DMS53 treated with DMSO at 0.1 percent for 48 hours (cell line): ENCODE data around the gene TAAR2.
A peak's percentile ranks its signal among the peaks of the same experiment; 100 is the strongest.
"Not testable (repeated sequence)": the region's sequence is repeated elsewhere in the genome, so short reads cannot be mapped to it uniquely, and the experiment has no call there.

Experiments used
- DNase-seq: peaks from one replicate; lab custom pipeline; 2025; ENCODE audit not compliant: unreplicated experiment; lab: John Stamatoyannopoulos, UW

TAAR2 gene

DNA sequence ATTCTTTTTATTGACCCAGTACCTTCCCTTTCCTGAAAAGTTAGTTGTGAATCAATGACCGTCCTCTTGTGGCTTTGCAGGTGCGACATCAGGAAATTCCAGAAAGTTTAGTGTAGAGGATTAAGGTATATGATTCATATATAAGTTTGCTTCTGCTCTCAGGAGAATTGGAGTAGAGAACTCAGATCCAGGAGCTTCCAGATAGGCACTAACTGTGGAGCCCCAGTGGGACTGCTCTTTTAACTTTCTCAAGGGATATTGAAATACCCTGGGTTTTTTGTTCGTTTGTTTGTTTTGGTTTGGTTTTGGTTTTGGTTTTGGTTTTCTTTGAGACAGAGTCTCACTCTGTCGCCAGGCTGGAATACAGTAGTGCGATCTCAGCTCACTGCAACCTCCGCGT is 9.5 kb downstream of the TAAR2 start:
- DNase-seq, result no peak

DNA sequence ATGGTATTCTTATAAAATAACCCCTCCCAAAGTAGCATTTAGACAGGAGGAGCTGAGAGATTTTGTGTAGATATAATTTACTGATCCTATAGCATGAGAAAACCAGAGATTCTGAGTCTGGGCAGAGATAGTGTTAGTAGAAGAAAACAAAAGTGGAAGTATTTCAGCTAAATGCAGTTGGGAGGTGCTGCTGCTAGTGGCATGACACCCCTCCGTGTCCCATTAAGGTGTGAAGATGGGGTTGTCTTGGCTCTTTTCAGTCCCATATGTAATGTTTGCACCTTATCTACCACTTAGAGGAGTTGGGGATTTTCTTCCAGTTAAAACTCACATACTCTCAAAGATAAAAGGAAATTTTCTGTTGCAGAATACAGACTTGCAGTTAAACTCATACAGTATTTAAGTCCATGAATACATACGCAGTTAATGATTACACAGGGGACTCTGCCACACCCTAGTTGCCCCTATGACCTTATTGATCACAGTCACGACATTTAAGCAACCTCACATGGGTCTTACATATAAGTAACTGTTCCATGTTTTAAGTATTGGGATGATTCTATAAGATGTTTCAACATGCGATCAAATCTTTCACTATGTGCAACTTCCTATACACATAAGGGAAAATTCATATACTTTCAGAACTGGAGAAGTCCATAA is 11.5 kb downstream of the TAAR2 start:
- no peak for DNase-seq

DNA sequence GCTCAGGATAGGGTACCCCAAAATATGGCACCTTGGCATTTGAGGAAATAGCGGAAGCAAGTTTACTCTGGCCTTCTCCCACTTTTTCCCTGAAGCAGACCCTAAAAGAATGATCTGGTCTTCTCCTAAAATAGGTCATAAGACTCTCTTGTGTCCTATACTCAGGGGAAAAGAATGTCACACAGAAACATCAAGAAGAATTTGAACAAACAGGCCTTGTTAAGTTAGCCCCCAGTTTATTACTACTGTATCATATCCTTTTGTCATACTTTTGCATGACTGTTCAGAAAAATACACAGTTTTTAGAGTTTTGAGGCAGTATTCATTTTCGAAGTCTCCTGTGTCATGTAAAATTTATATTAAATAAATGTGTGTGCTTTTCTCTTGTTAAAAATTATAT is 12.5 kb downstream of the TAAR2 start:
- DNase-seq, result no peak

DNA sequence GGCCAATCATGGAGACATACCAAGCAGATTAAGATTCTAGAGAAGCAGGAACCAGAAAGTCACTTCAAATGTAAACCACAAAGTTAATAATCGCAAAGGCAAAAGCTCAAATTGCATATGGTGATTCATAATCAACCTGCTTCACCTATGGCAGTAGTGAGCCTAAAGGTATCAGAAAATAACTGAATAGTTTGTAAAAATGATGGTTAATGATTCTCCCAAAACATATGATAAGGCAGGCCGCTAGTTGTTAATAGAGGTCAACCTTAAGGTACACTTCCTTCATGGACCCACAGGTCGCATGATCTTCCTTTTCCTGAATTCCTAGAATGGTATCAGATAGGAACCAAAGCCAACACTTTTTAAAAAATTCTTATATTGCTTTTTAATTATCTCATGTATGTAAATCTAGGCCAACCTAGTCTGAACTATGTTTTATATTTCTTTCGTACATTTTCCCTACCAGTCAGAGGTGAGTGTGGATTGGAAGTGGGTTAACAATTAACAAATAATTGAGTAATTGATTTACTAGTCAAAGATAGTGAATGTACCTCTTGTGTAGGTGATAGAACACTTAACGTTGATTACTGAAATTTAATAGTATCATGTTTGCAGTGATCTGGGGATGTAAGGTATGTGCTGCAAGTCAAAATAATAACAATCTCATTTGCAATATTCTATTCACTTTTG is 16.4 kb downstream of the TAAR2 start:
- DNase-seq, result no peak

DNA sequence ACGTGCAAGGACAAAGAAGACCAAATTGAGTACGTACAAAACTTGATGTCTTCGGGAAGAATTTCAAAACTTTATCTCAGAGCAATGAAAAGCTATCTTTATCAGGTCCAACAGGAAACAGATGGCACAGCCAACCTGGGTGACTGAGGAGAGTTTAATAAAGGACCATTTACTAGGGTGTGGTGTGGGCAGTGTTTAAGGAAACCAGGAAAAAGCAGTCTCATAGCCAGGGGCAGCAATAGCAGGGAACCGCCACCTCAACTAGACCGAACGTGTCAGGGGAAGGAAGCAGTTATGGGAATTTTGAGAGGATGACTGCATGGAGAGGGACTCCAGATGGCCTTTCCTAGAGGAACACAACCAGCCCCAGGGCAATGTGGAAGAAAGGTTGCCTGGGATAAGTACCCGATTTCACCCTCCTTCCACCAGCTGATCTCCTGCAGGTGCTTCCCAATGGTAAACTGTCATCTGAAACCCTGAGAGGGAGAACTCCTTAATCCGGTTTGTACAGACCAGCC is 19.4 kb downstream of the TAAR2 start:
- DNase-seq, result no peak

DNA sequence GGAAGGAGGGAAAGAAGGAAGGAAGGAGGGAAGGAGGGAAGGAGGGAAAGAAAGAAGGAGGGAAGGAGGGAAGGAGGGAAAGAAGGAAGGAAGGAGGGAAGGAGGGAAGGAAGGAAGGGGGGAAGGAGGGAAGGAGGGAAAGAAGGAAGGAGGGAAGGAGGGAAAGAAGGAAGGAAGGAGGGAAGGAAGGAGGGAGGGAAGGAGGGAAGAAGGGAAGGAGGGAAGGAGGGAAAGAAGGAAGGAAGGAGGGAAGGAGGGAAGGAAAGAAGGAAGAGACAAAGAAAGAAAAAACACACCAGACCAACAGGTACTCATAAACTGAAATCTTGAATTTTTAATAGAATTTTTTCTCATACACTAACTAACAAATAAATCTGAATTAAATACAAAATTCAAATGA is 23.2 kb downstream of the TAAR2 start:
- not testable (repeated sequence) for DNase-seq

DNA sequence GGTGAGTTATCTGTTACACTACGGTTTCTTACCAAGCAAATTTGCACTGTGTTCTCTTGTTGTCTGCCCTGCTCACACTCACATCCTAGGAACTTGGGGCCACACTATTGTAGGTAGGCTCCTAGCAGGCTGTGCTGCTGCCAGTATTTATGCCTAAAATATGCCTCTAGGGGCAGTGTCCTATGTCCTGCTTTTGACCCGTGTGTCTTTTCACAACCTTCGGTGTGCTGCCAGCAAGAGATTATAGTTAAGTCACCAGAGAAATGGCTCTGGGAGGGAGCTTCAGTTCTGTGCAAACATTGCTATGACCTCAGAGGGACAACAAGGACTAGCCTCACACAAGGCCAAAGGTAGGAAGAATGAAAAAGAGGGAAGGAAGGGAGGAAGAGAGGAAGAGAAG is 25.6 kb downstream of the TAAR2 start:
- peak; percentile 34 for DNase-seq

DNA sequence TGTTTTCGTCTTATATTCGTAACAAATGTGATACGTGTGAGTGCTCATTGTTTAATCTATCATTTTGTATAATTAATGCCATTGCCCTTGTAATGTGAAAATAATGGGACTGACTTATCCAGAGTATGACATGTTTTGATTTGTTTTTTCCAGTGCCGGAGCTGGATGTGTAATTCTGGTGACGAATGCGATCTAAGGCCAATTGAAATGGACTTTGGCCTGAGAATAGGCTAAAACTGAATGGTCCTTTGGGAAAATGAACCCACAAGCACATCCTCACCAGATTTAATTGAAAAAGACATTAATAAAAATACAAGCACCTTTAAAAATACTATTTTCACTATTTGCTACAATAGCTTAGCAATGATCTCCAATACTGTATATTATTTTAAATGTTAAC is 27.9 kb downstream of the TAAR2 start:
- no peak for DNase-seq

GRCh38 chr6:132592855-132593254 is 31.2 kb downstream of the TAAR2 start:
- no peak for DNase-seq

GRCh38 chr6:132590362-132590761 is 33.7 kb downstream of the TAAR2 start:
- DNase-seq, result no peak

GRCh38 chr6:132589454-132589853 is 34.6 kb downstream of the TAAR2 start, which contains the start of gene TAAR5:
TSS of gene TAAR5 (minus strand) at chr6:132589741. CDS start at chr6:132589686, 55 bp downstream.
- DNase-seq, result no peak

- DNase-seq, result no peak
Observed at GRCh38 chr6:132587424-132587823, 36.7 kb downstream of the TAAR2 start.

DNA sequence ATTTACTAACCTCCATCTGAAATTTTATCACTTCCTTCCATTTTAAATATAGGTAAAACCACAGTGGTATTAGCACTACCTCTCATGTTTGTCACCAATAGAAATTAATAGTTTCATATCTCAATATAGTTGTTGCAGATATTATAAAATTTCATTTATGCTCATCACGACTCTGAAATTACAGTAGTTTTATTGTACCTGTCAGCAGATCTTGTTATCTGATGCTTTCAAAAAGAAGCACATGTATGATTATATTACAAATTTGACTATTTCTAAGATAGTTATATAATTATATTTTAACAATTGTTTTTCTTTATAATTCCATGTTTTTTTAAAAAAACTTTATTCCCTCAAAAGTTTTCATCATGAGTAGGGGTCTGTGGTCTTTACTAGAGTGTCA is 39.4 kb downstream of the TAAR2 start:
- no peak for DNase-seq

DNA sequence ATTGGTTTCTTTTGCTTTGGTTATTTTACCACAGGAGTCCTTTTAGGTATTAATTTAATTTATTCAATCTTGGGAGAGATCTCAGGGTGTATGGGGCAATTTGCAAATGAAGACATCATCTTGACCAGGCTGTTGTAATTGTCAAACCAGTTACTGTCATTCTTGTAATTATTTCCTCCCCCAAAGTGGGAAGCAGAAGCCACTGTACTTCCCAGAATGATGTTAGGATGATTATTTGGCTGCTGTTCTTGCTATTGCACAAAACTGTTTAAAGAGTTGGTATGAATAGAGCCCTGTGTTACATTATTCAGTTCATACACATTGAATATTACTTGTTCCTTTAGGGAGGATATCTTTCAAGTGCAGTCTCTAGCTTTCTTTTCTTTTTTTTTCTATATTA is 52.3 kb downstream of the TAAR2 start:
- no peak for DNase-seq

GRCh38 chr6:132570221-132570777 is 53.8 kb downstream of the TAAR2 start, which contains the start of gene TAAR6:
TSS of gene TAAR6 (plus strand) at chr6:132570322. CDS start at chr6:132570322, 0 bp downstream.
- DNase-seq, result no peak

DNA sequence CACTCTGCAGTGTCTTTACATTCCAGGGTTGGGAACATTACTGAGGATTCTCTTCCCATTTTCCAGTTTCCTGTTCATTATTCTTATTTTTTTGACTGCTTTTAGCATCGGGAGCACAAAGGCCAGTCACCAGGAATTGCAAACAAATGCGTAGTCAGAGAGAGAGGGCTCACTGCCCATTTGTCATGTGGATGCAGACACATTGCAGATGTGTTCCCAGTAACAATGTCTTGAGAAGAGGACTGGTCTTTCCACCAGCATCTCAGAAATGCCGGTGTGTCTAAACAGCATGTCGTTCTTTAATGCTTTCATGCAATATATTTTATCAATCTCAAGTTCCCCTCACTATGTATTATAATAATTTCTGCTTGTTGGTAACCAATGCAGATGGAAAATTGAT is 54.9 kb downstream of the TAAR2 start:
- DNase-seq, result no peak

- no peak for DNase-seq
Observed at GRCh38 chr6:132568611-132569010, 55.5 kb downstream of the TAAR2 start.

DNA sequence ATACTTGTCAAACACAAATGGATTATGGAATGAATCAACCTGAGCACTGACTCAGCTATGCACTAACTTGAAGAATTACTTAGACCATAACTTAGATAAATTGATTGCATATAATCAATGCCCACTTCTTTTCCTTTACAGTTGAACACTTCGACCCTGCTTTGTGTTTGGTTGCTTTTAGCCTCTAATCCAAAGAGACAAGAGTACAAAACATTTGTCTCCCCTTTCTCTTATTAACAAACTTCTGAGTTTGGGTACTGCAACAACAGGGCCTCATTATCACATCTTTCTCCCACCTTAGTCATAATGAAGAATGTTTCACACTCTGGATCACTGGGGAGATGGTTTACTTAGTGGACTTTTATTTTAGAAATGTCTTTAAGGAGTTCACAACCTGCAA is 56.5 kb downstream of the TAAR2 start:
- no peak for DNase-seq
